ENCODE results near the gene TRMT61A.

Gene TRMT61A

DNA sequence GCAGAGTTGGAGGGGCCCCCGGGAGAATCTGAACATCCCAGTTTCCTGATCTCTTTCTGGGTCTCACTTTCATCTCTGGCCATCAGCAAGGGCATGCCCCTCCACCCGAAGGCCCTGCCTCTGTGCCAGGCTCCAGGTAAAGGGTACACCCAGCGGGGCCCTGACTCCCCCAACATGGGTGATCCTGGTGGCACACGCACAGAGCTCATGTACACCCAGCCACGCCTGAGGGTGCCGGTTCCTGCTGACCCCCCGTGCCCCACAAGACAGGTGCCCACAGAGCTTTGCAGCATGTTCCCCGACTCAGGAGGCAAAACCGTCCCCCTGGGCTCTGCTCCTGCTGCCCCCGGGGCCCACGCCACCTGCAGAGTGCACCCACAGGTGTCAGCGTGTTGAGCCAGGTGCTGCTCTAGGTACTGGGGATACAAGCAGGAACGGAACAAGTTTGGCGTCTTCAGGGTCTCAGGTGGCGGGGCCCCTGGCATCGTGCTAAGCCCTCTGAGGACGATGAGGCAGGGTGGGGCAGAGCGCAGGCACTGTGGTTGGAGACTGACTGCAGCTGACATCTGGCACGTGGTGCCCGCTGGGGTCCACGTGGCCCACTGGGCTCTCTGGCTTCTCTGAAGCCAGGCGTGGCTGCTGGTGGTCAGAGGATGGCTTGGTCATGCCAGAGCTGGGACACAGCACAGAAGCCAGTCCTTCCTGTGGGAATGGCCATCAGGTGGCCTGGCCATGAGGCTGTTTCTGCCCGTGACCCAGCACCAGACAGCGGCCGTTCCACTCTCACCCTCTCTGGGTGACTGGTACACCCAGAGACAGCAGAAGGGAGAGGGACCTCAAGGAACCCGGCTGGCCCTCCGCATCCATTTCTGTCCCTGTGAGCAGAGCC, 19.7 kb downstream of the TRMT61A start:
- DNase-seq = no peak

- DNase-seq = no peak
These were observed 20.6 kb downstream of the TRMT61A start for GRCh38 chr14:103549361-103550311.

GRCh38 chr14:103550451-103551337, 21.7 kb downstream of the TRMT61A start:
- DNase-seq = peak; percentile 51

DNA sequence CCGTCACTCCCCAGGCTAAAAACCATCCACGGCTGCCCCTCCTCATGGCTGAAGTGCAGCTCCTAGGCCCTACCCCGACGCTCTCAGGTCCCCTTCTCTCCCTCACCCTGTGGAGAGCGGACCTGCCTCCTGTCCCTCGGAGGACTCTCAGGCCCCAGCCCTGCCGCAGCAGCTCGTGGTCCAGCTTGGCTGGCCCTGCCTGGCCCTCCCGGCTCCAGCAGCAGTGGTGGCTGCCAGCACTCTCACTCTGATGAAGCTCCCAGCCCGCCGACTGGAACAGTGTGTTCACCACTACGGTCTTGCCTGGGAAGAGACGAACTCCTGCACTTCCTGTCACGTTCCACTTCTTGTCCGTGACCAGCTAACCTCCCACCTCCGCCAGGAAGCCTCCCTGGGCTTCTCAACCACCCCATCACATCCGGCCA, 22.4 kb downstream of the TRMT61A start:
- peak; percentile 60 for DNase-seq

DNA sequence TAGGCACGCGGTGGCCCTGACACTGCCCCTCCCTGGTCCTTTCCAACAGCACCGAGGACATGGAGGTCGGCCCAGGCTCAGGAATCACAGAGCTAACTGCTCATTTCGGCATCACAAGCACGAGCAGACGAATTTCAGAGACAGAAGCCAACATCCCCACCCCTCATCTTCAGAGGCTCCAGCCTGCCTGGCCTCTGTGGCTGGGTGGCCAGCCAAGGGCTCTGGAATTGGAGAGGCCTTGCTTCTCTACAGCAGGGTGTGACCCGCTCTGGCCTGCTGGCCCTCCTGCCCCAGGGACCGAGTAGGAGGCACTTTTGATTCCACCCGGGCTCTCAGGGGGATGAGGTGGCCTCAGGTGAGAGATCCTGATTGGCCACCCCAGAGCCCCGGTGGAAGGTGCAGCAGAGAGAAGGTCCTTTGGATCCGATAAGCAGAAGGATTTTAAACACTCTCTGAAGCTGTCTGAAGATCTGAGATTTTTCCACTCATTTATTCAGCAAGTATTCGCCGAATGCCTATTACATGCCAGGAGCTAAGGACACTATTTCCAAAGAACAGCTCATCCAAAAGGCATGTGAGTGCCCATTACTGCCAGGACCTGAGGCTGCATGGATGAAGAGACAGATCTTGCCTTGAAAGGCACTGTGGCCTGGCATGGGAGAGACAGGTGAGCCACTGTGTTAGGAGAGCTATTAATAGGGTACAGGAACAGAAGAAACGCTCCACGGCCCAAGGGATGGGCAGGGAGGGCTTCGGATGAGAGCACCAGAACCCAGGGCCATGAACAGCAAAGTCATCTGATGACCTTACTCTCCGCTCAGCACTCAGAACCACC, 23.2 kb downstream of the TRMT61A start:
- DNase-seq = peak; percentile 75

DNA sequence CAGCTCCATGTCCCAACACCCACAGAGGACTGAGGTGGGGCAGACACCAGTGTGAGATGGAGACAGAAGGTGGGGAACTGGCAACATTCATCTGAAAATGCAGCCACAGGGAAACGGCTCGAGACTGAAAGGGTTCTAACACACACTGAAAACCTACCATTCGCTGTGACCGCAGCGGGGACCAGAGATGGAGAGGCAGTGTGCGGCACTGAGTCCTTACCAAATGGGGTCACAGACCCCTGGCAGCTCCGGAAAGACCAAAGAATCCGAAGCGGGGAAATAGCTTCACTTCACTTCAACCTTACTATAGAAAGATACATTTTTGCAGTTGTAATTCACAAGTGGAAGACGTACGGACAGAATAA, 23.8 kb downstream of the TRMT61A start:
- DNase-seq = no peak

- no peak for DNase-seq
These were observed 26.8 kb downstream of the TRMT61A start for GRCh38 chr14:103555559-103556337.

GRCh38 chr14:103556946-103557758, 28.2 kb downstream of the TRMT61A start:
- no peak for DNase-seq

- DNase-seq = no peak
These were observed 29.3 kb downstream of the TRMT61A start for GRCh38 chr14:103558071-103558882.

DNA sequence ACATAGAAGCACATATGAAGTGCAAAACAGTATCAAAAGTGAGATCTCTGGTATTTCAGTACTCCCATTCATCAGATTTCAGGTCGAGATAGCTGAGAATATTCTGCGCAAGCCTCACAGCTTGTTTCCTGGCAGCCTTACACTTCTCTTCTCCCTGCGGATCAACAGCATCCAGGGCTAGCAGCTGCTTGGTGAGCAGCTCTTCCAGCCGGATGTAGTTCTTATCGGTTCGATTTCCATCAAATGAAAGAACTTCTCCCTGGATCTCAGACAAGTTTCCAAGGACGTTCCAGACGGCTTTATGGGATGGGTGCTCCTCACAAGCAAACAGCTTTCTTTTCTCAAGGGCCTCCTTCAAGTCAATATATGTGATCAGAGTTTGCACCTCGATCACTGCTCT, 30.8 kb downstream of the TRMT61A start:
- DNase-seq = no peak

DNA sequence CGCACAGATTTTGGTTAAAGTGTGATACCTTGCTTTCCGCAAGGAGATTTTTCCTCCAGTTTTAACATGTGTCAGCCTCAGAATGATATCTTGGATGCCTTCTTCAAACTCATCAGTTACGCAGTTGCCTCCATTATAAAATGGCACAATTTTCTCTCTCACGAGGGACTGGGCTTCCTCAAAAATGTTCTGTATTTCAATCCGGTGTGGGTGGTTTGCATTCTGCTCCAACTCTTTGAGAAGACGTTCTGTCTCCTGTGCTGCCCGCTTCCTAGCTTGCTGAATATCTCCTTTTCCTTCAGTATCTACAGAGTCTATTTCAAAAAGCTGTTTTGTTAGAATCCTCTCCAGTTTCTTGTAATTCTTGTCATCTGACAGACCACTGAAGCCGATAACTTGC, 31.7 kb downstream of the TRMT61A start:
- no peak for DNase-seq

- peak; percentile 73 for DNase-seq
These were observed 32.6 kb downstream of the TRMT61A start for GRCh38 chr14:103561381-103562178.

GRCh38 chr14:103562179-103562428, 33.1 kb downstream of the TRMT61A start:
- peak; percentile 76 for DNase-seq

GRCh38 chr14:103562429-103563225, 33.6 kb downstream of the TRMT61A start, which contains the start of the genes BAG5 and COA8:
Gene BAG5 (minus strand): TSS chr14:103562657. CDS start chr14:103561164, 1,493 bp downstream.
Gene COA8 (plus strand): TSS chr14:103562960. CDS start chr14:103563002, 42 bp downstream.
- peak; percentile 93 for DNase-seq

DNA sequence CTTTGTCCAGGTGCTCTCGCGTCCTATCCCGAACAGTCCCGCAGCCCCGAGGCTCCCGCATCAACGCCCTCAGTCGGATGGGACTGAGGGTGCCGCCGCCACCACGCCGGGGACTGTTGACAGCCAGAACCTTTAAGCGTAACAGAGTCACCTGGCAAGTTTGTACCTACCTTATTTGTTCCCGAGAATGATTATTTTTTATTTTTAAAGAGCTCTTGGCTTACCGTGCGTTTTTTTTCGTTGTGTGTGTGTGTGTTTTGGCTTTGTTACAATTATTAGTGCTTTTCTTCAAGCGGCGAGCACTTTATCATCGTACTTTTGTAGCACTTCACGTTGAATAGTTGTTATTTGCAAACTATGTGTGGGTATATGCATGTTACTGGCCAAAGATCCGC, 34.2 kb downstream of the TRMT61A start:
- DNase-seq = no peak

DNA sequence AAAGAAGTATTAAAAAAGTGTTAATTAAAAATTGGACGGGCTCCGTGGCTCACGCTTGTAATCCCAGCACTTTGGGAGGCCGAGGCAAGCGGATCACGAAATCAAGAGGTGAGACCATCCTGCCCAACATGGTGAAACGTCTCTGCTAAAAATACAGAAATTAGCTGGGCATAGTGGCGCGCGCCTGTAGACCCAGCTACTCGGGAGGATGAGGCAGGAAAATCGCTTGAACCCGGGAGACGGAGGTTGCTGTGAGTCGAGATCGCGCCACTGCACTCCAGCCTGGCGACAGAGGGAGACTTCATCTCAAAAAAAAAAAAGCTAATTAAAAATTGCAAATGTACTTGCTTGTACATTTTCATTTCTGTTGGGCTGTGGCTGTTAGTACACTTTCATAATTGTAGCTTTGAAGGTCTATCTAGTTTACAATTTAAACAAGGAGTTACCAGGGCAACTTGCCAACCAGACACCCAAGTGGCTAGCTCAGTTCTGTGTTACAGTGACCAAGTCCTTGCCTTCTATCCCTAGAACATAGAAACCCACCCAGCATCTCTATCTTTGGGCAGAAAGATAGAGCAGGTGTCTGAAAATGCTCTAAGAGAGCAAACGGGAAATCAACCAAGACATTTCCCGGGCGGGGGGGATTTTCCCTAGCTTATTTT, 35.0 kb downstream of the TRMT61A start:
- DNase-seq = no peak

DNA sequence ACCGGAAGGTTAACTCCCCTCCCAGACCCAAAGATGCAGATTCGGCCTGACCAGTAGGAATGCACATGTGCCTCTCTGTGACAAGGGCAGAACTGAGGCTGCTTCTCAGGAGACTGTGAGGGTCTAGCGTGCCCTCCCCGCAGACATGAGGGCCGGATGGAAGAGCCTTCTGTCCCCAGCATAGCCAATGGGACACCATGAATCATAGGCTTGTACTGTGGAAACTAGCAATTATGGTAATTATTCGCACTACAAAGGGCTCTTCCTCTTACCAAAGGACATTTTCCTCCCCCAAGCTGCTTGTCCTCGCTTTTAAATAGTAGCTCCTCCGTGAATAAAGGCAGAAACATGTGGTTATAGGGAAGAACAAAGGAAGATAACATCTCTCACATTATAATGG, 40.0 kb downstream of the TRMT61A start:
- no peak for DNase-seq

Data from right forelimb (tissue), 1 donor.